CD4-positive, alpha-beta T cell treated with Interleukin-1 beta for 1 hour (primary cell): ENCODE data around the gene CHD8.
"Not testable (repeated sequence)": the region's sequence is repeated elsewhere in the genome, so short reads cannot be mapped to it uniquely, and the experiment has no call there.

Experiments used
- DNase-seq, 2 donors: peaks; one replicate each; pipeline ENCODE4 v3.0.0-alpha.2; 2020 to 2022

The CHD8 gene

GRCh38 chr14:21431126-21431525 is 24.8 kb downstream of the CHD8 start:
- DNase-seq, result no peak

- DNase-seq, result no peak
Observed at GRCh38 chr14:21428930-21429329, 27.0 kb downstream of the CHD8 start.

- no peak for DNase-seq
Observed at GRCh38 chr14:21426692-21427091, 29.2 kb downstream of the CHD8 start.

- no peak for DNase-seq
Observed at GRCh38 chr14:21419528-21419927, 36.4 kb downstream of the CHD8 start.

GRCh38 chr14:21415329-21415728 is 40.6 kb downstream of the CHD8 start:
- no peak for DNase-seq

GRCh38 chr14:21414137-21414631 is 41.7 kb downstream of the CHD8 start:
- DNase-seq, result no peak

GRCh38 chr14:21408147-21408546 is 47.8 kb downstream of the CHD8 start:
- DNase-seq, result no peak

- no peak for DNase-seq
Observed at GRCh38 chr14:21406213-21406612, 49.7 kb downstream of the CHD8 start.

GRCh38 chr14:21405097-21405496 is 50.8 kb downstream of the CHD8 start:
- DNase-seq, result no peak

GRCh38 chr14:21399311-21399870 is 56.5 kb downstream of the CHD8 start:
- no peak for DNase-seq

GRCh38 chr14:21398901-21399300 is 57.0 kb downstream of the CHD8 start:
- no peak for DNase-seq

- DNase-seq, result no peak
Observed at GRCh38 chr14:21395450-21395849, 60.5 kb downstream of the CHD8 start.

- DNase-seq, result peak in 1 of 2 donors; percentile 9
Observed at GRCh38 chr14:21385188-21385904, 70.6 kb downstream of the CHD8 start.

- no peak for DNase-seq
Observed at GRCh38 chr14:21384494-21384851, 71.5 kb downstream of the CHD8 start.

- DNase-seq, result peak; percentile 92 to 93
Observed at GRCh38 chr14:21383848-21384493, 72.0 kb downstream of the CHD8 start, which contains the start of gene SUPT16H. SUPT16H (minus strand) TSS chr14:21384019; CDS start chr14:21383927, 92 bp downstream.

GRCh38 chr14:21382886-21383847 is 72.8 kb downstream of the CHD8 start:
- DNase-seq, result peak; percentile 17 to 48

GRCh38 chr14:21382095-21382494 is 73.8 kb downstream of the CHD8 start:
- no peak for DNase-seq

- no peak for DNase-seq
Observed at GRCh38 chr14:21379338-21379737, 76.6 kb downstream of the CHD8 start.

- DNase-seq, result no peak
Observed at GRCh38 chr14:21373980-21374379, 81.9 kb downstream of the CHD8 start.

- not testable (repeated sequence) for DNase-seq
Observed at GRCh38 chr14:21372814-21373213, 83.1 kb downstream of the CHD8 start.

- DNase-seq, result no peak
Observed at GRCh38 chr14:21369949-21370679, 85.8 kb downstream of the CHD8 start.

- no peak for DNase-seq
Observed at GRCh38 chr14:21367582-21368144, 88.3 kb downstream of the CHD8 start.
